Upper lobe of right lung (tissue), 1 donor: ENCODE data around the gene FABP6. TPM values are rescaled to one million over a fixed set of nuclear protein-coding genes. Genes with fewer than 3 reads are reported as not detected.

Experiments
- ATAC-seq: fragments of 200-7000 bp; cut with Tn5 transposase; one replicate; pipeline ENCODE4 v1.9.1; 2020; ENCODE audit warnings: mild to moderate bottlenecking, moderate library complexity
- DNase-seq: peaks from one replicate; pipeline ENCODE4 v3.0.0-alpha.2; 2020
- H3K27ac ChIP-seq: fragments of 200-600 bp; one replicate; pipeline ENCODE4 v1.8.0; 2022
- H3K27me3 ChIP-seq: fragments of 200-600 bp; one replicate; pipeline ENCODE4 v1.8.0; 2022; ENCODE audit warnings: mild to moderate bottlenecking
- H3K36me3 ChIP-seq: fragments of 200-600 bp; one replicate; pipeline ENCODE4 v1.8.0; 2022
- H3K4me1 ChIP-seq: fragments of 200-600 bp; one replicate; pipeline ENCODE4 v1.8.0; 2022
- H3K4me3 ChIP-seq: fragments of 200-600 bp; one replicate; pipeline ENCODE4 v1.8.0; 2022; ENCODE audit warnings: mild to moderate bottlenecking
- H3K9me3 ChIP-seq: fragments of 200-600 bp; one replicate; pipeline ENCODE4 v1.8.0; 2022
- intact Hi-C: fragments of 100-400 bp; cut with DNase I; formaldehyde crosslinking; loops from one replicate; pipeline ENCODE4 v1.11.0; 2022
- total RNA-seq: library from RNA; stranded (reverse); fragmentation: NEBNext Ultra II Directional; extraction: Animal tissue kit (Norgen Biotek cat#: 25700); gene quantifications from one replicate; pipeline ENCODE4 v1.2.1, GENCODE V29; 2021
- TF ChIP-seq, protein P1 (sequence below): fragments of 200-600 bp; IDR thresholded peaks from one replicate; pipeline ENCODE4 v1.8.0; 2022; ENCODE audit warnings: antibody characterized with exemption
- donor health status: DM: no; HTN: yes; CAD: no; lungs with severe emphysema.

The FABP6 gene
- total RNA-seq, 1 donor from 2014 or later, result not detected

DNA sequence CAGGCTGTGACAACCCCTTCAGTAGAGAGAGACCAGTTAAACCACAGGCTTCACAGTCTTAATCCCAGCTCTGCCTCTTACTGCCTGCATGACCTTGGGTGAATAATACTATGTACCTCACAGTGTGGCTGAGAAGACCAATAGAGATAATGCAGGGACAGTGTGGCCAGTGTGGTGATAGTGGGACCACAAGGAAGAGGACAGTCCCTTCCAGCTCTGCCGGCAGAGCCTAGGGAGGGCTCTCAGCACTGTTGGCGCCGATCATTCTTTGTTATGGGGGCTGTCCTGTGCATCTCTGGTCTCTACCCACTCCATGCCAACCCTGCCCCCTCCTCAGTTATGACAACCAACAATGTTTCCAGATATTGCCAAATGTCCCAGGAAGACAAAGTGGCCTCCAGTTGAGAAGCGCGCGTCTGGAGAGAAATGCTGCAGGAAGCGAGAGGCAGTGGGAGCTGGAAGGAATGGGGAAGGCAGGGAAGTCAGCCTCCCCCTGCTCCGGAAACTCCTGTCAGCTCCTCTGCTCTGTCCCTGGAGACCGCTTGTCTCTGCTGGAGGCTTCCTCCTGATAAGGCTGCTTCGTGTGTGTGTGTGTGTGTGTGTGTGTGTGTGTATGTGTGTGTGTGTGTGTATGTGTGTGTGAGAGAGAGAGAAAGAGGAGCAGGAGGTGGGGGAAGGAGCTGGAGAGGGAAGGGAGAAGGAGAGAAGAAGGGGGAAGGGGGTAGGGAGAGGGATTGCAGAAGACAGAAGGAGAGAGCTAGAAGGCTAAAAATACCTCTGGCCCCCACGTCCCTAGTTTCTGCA lies 31.8 kb upstream of the FABP6 start:
- no peaks in the 10 kb centered on the region for H3K36me3 ChIP-seq
- no peaks in the 10 kb centered on the region for H3K27me3 ChIP-seq
- DNase-seq, result no peak
- no peaks in the 10 kb centered on the region for H3K9me3 ChIP-seq
- intact Hi-C loops, result no loop called here
- H3K4me1 ChIP-seq, result peaks cover 11% of the 10 kb centered on the region
- no peak overlapping the region for H3K27ac ChIP-seq
- ATAC-seq, result no peak
- no peak overlapping the region for H3K4me3 ChIP-seq
- TF ChIP-seq, protein P1, sequence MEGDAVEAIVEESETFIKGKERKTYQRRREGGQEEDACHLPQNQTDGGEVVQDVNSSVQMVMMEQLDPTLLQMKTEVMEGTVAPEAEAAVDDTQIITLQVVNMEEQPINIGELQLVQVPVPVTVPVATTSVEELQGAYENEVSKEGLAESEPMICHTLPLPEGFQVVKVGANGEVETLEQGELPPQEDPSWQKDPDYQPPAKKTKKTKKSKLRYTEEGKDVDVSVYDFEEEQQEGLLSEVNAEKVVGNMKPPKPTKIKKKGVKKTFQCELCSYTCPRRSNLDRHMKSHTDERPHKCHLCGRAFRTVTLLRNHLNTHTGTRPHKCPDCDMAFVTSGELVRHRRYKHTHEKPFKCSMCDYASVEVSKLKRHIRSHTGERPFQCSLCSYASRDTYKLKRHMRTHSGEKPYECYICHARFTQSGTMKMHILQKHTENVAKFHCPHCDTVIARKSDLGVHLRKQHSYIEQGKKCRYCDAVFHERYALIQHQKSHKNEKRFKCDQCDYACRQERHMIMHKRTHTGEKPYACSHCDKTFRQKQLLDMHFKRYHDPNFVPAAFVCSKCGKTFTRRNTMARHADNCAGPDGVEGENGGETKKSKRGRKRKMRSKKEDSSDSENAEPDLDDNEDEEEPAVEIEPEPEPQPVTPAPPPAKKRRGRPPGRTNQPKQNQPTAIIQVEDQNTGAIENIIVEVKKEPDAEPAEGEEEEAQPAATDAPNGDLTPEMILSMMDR, result no peak

DNA sequence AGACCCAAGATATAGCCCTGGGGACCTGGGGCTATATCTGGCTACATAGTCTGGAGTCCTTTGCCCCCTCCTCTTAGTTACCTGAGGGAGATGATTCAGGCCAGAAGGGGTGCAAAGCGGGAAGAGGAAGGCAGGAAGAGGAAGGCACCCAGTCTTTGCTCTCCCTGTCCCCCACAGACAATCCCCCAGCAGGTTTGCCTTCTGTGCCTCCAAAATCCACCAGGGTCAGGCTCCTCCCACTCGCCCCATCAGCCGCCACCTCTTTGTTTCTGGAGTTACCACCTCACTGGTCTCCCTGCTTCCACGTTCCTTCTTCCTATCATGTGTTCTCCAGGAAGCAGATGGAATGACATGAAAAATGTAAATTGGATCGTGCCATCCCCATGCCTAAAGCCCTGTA lies 31.2 kb upstream of the FABP6 start:
- TF ChIP-seq, protein P1, result no peak
- Histone ChIP-seq H3K27me3 (no peaks in the 10 kb centered on the region), H3K4me1 (peaks cover 11% of the 10 kb centered on the region), H3K36me3 (no peaks in the 10 kb centered on the region), H3K27ac (no peak overlapping the region), H3K4me3 (no peak overlapping the region), H3K9me3 (no peaks in the 10 kb centered on the region)
- intact Hi-C loops, result no loop called here
- ATAC-seq (no peak), DNase-seq (no peak)

DNA sequence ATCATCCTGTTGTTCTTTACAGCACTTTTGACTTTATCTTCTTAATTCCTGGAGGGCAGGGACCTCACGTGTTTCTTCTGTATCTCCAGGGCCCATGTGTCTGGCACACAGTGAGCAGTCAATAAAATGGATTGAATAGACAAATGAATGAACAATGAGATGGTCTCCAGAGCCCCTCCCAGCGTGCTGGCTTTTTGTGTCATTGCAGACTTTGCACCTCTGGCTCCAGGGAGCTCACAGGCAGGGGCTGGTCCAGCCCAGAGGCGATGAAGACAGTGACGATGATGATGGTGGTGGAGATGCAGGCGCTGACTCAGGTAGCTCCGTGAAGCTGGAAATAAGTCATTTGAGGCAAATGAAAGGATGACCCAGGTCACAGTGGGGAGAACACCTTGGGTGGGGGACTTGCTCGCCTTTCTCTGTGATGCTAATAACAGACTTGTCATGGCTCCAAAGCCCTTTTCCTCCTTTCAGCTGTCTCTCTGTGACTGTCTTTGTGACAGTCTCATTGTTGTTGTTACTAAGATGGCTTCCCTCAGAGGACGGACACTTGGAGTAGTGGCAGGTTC lies 30.4 kb upstream of the FABP6 start:
- TF ChIP-seq, protein P1, result no peak
- intact Hi-C loops, result no loop called here
- Histone ChIP-seq H3K36me3 (no peaks in the 10 kb centered on the region), H3K4me1 (peaks cover 11% of the 10 kb centered on the region), H3K4me3 (peak overlapping the region; percentile 46), H3K27ac (no peak overlapping the region), H3K9me3 (no peaks in the 10 kb centered on the region), H3K27me3 (no peaks in the 10 kb centered on the region)
- ATAC-seq, result no peak
- no peak for DNase-seq

DNA sequence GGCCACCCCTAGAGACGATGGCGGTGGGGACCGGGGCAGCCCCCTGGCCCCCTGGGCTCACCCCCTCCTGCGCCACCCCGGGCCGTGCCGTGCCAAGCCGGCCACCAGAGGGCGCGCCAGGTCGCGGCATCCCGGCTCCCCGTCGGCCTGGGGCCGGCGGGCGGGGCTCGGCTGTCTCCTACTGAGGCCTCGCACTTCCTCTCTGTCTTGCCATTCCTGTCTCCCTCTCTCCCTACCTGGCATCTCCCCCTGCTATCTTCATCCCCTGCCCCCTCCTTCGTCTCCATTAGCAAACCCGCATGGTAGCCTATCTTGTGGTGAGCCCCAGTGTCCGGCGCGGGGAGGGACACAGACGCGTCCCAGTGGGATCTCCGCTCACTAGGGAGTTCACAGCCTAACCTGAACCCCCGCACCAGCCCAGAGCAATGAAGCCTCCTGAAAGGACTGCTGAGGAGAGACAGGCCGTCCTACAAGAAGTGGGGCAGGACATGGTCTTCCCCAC lies 29.8 kb upstream of the FABP6 start:
- intact Hi-C loops, result no loop called here
- no peaks in the 10 kb centered on the region for H3K9me3 ChIP-seq
- H3K36me3 ChIP-seq, result no peaks in the 10 kb centered on the region
- H3K27ac ChIP-seq, result no peak overlapping the region
- peak; percentile 98 for ATAC-seq
- no peaks in the 10 kb centered on the region for H3K27me3 ChIP-seq
- H3K4me3 ChIP-seq, result peak overlapping the region; percentile 46
- TF ChIP-seq, protein P1, result peak; percentile 97
- peaks cover 11% of the 10 kb centered on the region for H3K4me1 ChIP-seq
- peak; percentile 87 for DNase-seq

DNA sequence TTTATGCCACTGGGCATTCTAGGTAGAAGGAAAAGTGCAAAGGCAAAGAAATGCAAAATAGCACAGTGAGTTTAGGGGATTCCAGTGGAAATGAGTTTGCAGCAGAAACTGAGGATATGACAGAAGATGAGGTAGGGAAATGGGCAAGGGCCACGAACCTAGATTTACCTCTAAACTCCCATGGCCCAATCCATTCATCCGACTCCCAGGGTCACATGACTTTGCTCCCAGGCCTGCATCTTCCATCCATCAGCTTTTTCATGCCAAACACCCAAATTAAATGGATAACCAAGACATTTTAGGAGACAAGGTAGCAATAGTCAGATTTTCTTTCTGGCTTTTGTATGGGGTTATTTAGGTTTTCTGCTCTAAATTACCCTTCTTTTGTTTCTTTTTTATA lies 22.2 kb upstream of the FABP6 start:
- Histone ChIP-seq H3K27me3 (no peaks in the 10 kb centered on the region), H3K4me1 (no peaks in the 10 kb centered on the region), H3K9me3 (no peaks in the 10 kb centered on the region), H3K27ac (no peak overlapping the region), H3K36me3 (no peaks in the 10 kb centered on the region), H3K4me3 (no peak overlapping the region)
- DNase-seq, result no peak
- ATAC-seq, result no peak
- intact Hi-C loops, result no loop called here
- TF ChIP-seq, protein P1, result no peak
